GM23338 (cell line): Measurements from ENCODE around the gene EIF3L.

Source experiments
- POLR2AphosphoS5 ChIP-seq: IDR thresholded peaks from 2 replicates; pipeline ENCODE4 v1.6.1; 2016; ENCODE audit warnings: antibody characterized with exemption, low read depth
- TF ChIP-seq, protein P1 (sequence below), 2 experiments: fragments of 200-600 bp in 1 of 2; sonication (generic) in 1 of 2; conservative IDR thresholded peaks; 2 replicates each; pipeline versions ENCODE4 v1.5.1 to v1.6.1; 2016 to 2017; ENCODE audit warnings: antibody characterized with exemption in 2 of 2, low read depth in 2 of 2, mild to moderate bottlenecking in 2 of 2, moderate library complexity in 1 of 2

DNA sequence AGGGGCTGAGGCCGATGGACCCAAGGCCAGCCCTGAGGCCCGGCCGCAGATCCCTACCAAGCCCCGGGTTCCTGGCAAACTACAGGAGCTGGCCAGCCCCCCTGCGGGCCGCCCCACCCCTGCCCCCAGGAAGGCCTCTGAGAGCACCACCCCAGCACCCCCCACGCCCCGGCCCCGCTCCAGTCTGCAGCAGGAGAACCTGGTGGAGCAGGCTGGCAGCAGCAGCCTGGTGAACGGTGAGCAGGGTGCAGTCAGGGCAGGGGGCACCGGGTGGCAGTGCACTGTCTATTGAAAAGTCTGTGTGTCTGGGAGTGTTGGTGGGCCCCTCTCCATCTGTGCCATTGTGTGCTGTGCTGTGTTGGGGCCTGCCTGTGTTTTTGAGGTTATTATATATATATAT lies 73.0 kb downstream of the EIF3L start:
- TF ChIP-seq POLR2AphosphoS5 = no peak
- TF ChIP-seq, protein P1, sequence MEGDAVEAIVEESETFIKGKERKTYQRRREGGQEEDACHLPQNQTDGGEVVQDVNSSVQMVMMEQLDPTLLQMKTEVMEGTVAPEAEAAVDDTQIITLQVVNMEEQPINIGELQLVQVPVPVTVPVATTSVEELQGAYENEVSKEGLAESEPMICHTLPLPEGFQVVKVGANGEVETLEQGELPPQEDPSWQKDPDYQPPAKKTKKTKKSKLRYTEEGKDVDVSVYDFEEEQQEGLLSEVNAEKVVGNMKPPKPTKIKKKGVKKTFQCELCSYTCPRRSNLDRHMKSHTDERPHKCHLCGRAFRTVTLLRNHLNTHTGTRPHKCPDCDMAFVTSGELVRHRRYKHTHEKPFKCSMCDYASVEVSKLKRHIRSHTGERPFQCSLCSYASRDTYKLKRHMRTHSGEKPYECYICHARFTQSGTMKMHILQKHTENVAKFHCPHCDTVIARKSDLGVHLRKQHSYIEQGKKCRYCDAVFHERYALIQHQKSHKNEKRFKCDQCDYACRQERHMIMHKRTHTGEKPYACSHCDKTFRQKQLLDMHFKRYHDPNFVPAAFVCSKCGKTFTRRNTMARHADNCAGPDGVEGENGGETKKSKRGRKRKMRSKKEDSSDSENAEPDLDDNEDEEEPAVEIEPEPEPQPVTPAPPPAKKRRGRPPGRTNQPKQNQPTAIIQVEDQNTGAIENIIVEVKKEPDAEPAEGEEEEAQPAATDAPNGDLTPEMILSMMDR (conservative IDR thresholded peaks at IDR 0.05; ENCODE audit: low read depth in 2 of 2) = no peak
